Stimulated activated CD4-positive, alpha-beta T cell treated with anti-CD3 and anti-CD28 coated beads, Interleukin-1b, Interleukin-23, amount 100 ng/mL, for 1 hour (primary cell): ENCODE data around the gene AP5B1.

Experiments used
- DNase-seq, 2 donors: peaks; one replicate each; pipeline ENCODE4 v3.0.0-alpha.2; 2020; ENCODE audit warnings: low read depth in 2 of 2

Gene AP5B1, protein sequence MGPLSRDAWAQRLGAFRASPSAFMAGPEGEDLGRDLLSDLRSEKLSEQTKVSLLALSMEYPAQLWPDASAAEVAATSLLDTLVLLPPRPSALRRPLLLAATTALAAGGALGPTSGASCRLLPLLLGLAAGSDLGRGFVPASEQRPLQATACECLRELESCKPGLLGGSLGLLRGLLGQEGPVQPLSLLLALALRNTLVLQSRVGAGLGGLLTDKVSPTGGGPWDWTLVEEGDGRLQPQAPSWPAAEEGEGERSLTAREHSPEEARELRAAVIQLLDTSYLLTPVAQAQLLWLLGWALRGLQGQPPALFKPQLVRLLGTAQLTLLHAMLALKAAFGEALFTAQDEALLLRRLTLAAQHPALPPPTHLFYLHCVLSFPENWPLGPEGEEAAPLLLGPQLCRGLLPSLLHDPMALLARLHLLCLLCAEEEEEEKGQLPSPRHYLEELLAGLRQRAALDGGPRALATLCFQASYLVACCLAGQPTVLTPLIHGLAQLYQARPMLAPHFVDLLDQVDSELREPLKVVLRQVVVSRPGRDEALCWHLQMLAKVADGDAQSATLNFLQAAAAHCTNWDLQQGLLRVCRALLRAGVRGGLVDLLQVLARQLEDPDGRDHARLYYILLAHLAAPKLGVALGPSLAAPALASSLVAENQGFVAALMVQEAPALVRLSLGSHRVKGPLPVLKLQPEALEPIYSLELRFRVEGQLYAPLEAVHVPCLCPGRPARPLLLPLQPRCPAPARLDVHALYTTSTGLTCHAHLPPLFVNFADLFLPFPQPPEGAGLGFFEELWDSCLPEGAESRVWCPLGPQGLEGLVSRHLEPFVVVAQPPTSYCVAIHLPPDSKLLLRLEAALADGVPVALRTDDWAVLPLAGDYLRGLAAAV

DNA sequence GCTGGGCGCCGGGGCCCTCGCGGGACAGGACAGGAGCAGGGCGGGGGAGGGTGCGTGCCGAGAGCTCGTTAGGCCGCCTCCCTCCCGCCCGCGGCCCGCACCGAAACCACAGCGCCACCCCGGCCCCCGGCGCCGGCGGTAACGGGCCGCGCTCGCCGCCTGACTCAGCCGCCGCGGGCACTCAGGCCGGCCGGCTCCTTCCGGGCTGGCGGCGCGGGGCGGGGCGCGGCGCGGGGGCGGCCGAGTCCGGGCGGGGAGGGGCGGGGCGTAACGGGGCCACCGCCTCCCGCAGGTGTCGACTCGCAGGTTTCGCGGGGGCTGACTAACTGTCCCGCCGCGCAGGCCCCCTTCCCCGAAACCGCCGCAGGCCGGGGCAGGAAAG, at the start of gene AP5B1:
AP5B1 (minus strand) TSS at position 207 of the 382 bp plus-strand sequence. CDS start 385 bp downstream, outside the sequence.
- peak; percentile 33 to 55 for DNase-seq

DNA sequence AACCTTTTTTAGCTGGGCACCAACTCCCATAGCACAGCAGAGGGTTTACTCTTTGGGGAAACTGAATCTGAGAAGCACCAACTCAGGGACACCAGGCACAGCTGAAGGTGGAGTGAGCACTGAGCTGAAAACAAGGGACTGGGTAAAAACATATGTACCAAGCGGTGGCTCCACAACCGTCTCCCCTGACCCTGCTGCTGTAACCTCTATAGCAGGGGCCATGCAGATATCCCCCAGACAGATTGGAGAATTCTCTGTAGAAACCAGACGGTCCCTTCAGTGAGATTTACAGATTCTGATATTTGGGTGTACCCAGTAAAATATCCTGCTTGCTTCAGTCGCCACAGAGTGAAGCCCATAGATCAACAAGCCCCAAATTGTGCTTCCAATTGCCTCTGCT, 48.7 kb upstream of the AP5B1 start:
- DNase-seq, result no peak

DNA sequence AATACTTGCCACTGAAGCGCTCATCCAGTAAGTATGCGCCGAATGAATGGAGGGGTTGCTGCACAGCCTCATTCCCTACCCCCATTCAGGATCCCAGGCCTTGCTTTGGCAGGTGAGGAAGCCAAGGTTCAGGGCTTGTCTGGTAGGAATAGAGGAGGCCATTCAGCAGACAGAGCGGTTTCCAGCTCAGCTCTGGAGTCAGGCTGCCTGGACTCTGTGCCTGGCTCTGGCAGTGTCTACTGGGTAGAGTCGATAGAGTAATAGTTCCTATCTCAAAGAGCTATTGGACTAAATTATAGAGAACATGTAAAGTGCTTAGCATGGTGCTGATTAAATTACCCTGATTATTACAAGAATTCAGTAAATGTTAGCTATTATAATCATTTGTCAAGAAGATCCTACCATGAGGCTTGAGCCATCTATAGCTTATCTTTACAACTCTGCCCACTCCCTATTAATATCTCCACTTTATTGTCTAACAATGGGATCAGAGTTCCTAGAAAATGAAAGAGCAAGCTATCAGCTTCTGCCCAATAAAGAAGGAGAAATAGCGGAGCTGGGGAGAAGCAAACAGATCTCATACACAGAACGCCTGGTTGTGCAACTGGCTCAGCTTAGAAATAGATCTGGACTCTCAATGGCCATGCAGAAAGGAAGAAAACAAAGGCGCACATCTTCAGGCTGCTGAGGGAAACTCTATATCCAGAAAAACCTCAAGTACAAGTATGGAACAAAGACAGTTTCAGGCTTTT, 46.4 kb upstream of the AP5B1 start:
- no peak for DNase-seq

DNA sequence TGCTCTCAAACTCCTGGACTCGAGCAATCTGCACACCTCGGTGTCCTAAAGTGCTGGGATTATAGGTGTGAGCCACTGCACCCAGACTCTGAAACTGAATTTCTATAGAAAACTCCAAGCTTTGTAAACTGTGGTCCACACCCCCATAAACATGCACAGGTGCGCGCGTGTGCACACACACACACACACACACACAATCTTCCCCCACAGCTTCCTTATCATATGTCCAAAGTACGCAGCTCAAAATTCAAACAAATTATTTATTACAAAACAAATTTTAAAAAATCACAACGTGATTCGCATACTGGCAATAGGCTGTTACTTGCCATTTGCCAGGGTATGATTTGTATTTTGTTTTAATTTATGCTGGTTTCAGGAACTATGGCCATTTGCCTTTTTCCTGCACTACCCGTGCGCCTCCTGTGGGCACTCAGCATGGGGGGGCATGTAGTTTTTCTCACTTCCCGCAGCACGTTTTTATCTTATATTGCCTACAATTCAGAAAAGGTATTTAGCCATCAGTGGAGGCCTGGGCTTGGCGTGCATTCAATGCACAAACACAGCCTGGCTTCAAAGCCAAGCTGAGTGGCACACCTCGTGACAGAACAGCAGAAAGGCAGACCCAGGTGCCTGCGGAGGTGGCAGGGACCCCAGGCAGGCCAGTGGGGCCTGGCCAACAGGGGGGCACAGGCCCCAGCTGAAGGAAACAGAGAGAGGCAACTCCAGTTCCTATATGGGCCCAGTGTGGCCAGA, 42.2 kb upstream of the AP5B1 start:
- no peak for DNase-seq

DNA sequence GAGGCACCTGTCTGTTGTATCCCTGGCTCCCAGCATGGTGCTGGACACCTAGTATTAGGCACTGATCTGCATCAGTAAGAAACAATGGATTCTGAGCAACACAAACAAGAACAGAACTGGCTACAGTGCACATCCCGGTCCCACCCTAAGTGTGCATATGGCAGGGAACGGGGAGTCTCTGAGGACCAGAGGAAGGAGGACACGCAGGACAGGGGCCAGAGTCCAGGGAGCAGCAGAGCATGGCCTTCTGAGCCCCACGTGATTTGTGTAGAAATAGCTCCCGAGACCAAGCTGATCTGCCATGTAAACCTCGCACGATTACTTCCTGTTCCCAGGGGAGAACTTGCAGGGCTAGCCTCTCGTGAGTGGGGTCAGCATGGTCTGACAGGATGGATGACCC, 40.3 kb upstream of the AP5B1 start:
- no peak for DNase-seq

DNA sequence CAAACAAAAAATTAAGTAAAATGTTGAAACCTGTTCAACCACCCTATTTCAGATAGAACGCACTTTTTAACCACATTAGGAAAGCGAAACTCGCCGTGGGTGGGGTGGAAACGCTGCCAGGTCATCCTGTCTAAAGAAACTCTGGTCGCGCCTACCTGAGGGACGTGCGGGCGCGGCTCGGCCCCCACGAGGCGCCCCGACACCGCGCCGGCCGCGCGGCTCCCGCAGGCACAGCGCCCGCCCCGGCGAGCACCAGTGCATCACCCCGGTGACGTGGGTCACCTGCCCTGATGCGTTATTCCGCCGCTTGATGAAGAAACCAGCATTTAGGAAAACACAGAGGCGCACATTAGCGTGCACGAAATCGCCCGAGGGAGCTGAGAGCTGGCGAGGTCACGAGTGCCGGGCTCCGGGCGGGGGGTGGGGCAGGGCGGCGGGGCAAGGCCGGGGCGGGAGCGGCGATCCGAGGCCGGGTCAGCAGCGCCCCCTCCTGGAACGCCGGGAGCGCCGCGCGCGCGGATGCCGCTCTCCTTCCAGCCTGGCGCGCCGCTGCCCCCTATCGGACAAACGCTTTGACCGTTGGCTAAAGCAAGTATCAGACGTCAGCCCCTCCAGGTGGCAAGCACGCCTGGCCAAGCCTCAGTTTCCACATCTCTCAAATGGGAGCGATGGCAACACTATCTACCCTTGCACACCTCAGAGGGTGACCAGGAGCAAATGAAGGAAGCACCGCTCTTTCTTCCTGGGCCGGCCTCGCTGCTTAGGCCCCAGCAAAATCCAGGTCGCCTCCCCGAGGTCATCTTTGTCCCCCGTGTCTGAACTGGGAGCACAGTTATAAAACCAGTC, 37.3 kb upstream of the AP5B1 start:
- DNase-seq, result peak; percentile 87 to 94

DNA sequence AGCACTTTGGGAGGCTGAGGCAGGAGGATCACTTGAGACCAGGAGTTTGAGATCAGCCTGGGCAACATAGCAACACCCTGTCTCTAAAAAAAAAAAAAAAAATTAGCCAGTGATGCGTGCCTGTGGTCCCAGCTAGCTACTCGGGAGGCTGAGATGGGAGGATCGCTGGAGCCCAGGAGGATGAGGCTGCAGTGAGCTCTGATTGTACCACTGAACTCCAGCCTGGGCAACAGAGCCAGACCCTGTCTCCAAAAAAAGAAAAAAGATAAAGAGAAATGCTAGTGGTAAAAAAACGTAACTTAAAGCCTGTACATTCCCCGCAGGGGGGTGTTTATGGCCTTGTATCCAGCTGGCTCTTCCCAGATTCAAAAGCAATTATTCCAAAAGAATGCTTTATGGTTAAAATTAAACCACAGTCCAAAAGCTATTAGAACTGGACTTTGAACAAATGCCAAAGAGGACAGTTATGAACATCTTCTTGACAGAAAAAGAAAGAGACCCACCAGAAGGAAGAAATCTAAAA, 36.6 kb upstream of the AP5B1 start:
- no peak for DNase-seq

DNA sequence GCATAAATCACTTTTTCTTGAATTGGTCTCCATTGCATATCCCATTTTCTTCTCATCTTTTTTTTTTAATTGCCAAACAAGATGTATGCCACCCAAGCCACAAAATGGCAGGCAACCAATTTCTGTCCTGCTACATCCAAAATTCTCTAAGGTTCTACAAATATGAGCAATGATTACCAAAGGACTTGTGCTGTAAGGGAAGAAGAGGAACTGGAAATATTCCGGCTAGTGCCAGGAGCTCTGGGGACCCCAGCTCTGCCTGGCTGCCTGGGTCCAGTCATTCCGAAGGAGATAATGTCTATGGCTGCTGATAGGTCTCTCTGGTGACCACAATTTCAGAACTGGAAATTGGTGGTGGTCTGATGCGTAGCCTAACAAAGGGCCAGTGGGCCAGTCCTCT, 35.9 kb upstream of the AP5B1 start:
- no peak for DNase-seq

DNA sequence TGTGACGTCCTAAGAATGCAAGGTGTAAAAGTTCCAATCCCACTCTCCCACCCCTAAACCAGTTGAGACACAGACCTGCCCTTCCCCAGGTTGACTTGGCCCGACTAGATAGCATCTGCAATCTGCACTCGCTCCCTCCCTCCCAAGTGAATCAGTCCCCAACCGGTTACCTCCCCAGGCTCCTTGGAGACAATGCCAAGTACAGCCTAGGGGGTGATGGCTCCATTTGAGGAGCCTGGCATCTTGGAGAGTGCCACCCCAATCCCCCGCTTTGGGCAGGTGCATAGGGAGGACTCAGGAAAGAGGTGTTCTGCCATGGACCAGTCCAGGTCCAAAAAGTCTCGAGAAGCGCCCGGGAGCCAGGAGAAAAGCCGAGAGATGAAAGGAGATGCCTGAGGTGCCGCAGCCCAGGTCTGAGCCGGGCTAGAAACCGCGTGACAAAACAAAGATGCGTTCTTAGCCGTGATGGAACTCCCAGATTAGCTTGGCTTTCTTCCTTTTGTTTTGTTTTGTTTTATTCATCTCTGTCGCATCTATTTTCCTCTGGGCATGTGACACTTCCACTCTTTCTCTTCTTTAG, 34.3 kb upstream of the AP5B1 start:
- DNase-seq, result no peak

DNA sequence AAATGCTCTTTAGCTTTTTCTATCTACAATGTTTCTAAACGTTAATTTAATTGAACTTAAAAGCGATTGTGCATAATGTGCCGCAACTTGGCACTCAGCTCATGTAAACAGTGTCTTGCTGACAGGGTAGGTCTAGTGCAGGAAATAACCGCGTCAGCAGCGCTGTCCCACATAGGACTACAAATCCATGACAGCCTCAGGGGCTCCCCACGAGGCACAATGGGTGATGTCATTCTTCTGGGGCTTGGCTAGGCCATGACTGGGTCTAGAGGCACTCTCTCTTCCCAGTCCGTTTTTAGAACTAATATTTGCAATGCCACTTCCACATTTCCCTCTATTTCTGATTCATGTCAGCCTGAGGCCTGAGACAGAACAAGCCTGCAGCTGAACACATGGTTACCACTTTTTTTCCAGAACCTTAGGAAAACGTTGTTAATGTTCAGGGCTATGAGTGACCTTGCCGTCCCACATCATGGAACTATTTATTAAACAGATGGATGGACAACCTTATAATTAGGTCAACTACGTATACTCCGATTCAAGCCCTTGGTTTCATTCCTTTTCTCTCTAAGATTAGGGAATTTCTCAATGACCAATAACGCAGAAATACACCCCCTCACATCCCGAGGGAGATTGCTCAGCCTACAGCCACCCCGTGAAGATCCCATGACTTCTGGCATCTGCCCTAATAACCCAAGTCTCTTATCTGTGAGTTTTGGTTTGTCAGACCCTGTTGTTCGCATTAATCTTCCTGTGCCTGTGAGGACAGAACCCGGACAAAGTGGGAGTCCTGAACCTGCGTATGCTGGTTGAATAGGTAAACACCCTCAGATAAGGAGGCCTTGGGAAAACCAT, 33.6 kb upstream of the AP5B1 start:
- no peak for DNase-seq

DNA sequence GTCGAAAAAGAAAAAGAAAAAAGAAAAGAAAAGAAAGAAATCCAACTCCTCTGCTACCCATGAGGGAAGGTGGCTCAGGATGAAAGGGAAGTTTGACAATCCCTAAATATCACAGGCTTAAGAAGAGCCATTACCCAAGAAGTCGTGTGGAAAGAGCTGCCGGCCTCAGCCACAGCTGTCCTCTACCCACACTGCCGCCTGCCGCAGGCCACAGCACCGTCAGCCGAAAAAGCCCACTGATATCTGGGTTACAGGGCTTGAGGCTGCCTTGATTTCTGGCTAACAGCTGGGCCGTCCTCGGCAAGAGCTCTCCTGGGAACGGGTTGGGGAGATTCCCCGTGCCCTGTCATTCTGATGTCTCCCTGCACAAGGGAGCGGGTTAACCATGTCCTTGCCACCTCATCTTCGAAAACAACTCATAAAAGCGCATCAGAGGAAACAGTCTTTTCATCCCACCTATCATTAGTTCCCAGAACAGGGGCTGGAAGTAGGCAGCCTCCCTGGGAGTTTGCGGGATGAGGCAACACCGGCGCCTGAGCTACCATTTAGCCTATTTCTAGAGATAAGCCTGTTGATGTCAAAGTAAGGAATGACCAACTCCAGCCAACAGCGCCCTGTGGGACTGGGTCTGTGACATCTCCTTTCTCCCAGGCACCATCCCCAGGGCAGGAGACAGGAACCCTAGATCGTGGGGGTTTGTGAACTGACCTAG, 31.1 kb upstream of the AP5B1 start:
- DNase-seq, result no peak

DNA sequence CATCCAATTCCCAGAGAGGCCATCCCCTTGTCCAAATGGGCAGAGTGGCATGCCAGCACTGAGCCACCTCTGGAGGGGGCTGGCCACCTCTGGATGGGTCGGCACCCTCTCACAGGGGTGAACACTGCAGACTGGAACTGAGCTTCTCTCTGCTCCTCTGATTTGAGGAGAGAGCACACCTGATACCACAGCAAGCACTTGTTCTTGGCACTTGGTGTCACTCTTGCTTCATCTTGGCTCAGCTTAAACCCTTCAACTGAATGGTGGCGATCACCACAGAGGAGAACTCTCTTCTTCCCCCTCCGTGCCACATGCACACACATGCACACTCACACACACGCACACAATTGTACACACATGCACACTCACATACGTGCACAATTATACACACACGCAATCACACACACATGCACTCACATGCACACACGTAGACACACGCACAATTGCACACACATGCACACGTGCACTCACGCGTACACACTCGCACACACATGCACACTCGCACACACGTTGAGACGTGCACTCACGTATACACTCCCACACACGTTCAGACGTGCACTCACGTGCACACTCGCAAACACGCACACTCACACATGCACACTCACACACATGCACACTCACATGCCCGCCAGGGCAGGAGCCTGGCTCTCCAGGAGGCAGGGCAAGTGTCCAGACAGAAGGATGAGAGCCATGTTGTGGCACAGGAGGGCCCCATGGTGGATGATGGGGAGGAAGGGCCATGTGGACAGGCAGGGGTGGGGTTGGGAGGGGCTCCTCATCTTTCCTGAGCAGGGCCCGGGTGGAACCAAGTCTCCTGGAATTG, 29.5 kb upstream of the AP5B1 start:
- no peak for DNase-seq

DNA sequence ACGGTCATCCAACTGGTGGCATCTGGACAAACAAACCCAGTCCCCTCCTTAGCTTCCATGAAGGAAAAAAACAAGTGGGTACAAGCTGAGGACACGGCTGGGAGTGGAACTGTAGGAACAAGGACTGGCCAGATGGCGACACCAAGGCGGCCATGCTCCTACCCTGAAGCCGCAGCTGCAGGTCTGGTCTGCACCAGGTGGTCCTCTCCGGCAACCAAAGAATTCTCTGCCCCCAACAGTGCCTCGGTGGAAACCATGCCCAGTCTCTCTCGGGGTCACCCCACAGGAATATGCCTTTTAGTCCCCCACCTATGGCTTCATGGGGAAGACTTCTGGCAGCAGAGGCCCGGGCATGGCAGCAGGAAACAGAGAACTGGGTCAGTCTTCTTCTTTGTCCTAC, 28.7 kb upstream of the AP5B1 start:
- DNase-seq, result no peak

DNA sequence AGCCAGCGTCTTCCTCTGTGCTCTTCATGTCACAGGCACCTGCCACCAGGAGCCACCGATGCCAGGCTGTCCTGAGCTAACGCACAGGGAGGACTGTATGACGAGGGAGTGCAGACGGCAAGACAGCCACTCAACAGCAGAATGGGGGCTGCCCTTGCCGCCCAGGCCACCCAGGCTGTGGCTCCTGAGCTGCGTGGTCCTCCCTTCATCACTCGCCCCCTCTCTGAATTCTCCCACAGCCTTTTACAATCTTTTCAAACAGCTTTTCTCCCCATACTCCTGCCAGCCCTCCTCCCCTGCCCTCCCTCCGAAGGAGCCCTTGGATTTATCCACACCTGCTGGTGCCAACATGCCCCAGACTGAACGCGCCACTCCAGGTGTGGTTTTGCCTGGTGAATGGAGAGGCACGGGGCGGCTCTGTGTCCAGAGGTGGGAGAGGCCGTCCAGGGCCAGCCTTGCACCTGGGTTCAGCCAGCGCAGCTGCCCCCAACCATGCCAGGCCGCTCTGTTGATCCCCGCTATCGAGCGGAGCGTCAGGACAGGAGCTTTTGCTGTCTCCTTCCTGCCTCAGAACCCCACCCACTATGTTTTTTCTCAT, 28.1 kb upstream of the AP5B1 start:
- DNase-seq, result no peak

DNA sequence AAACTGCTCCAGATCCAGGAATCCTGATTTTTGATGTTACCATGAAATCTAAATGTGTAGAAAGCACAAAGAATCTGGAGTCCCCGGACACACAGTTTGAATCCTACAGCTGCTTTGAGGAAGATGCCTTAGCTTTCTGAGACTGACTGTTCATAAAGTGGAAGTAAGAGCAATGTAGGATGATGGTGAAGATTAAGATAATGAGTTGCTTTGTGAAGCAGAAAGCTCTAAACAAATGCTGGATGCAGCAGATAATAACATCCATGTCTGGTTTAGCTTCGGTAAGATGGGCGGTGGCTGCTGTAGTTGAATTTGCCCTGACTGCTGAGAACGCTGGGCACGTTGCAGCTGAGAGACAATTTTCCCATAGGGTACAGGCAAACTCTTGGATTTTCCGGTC, 26.2 kb upstream of the AP5B1 start:
- DNase-seq, result no peak

DNA sequence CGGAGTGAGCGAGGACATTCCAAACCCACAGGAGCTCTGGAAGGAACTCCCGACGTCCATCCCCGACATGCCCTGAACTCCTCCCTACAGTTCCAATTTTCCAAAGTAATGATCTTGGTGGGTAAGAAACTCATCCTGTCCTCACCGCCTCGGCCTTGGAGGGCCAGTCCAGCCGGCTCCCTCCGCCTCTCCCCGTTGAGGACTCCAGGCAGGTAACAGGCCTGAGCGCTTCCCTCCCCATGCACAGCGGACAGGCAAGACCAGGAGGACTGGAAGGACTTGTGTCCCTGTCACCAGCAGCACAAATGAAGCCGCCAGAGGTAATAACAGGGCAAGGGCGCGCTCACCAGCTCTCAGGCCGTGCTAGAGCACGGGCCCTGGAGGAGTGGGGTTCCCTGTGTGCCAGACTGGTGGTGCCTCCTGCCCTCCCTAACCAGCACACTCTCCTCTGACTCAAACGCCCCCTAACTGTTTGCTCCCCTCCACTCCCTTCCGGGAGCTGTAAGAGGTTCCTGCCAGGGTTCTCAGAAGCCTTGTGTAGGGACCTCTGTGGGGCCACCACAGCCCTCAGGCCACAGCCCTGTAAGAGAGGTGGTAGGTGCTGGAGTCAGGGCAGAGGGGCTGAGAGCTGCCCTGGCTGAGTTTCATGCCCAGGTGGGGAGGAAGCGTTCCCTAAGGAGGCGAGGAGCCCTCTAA, 23.2 kb upstream of the AP5B1 start:
- no peak for DNase-seq
